MCF 10A (cell line): ENCODE data around the gene EDNRB. TPM values are rescaled to one million over a fixed set of nuclear protein-coding genes. Genes with fewer than 3 reads are reported as not detected.

ENCODE experiments used
- BruUV-seq: library from RNA; stranded (reverse); fragments of 400-500 nt; replicated peaks from 2 replicates; lab custom pipeline; 2021; lab: Mats Ljungman, UMichigan
- CTCF ChIA-PET: fragments of 300-600 bp; sonication (Branson Sonifier 250); formaldehyde crosslinking; extraction: SDS; loops from one replicate; lab custom pipeline; 2021; ENCODE audit warnings: antibody characterized with exemption, inconsistent platforms; lab: Yijun Ruan, JAX
- POLR2A ChIA-PET: fragments of 300-600, 350-650 bp; sonication (Branson Sonifier 250); formaldehyde crosslinking; extraction: SDS; loops from one replicate; lab custom pipeline; 2020; ENCODE audit warnings: antibody characterized with exemption, inconsistent platforms; lab: Yijun Ruan, JAX
- DNase-seq: peaks from one replicate; pipeline ENCODE4 v3.0.0-alpha.2; 2018; ENCODE audit not compliant: unreplicated experiment
- H3K27ac Mint-ChIP-seq: one replicate; pipeline ENCODE4 v1.8.0; 2022; ENCODE audit warnings: mild to moderate bottlenecking, low read depth, mixed read lengths; ENCODE audit not compliant: unreplicated experiment
- H3K27me3 Mint-ChIP-seq: one replicate; pipeline ENCODE4 v1.8.0; 2022; ENCODE audit warnings: mixed read lengths; ENCODE audit not compliant: insufficient read depth, unreplicated experiment
- H3K36me3 Mint-ChIP-seq: one replicate; pipeline ENCODE4 v1.8.0; 2022; ENCODE audit warnings: mild to moderate bottlenecking, moderate library complexity, mixed read lengths; ENCODE audit not compliant: insufficient read depth, unreplicated experiment
- H3K4me1 Mint-ChIP-seq: one replicate; pipeline ENCODE4 v1.8.0; 2022; ENCODE audit warnings: mixed read lengths; ENCODE audit not compliant: insufficient read depth, unreplicated experiment
- H3K4me3 Mint-ChIP-seq: one replicate; pipeline ENCODE4 v1.8.0; 2022; ENCODE audit warnings: mild to moderate bottlenecking, moderate library complexity, mixed read lengths; ENCODE audit not compliant: unreplicated experiment
- H3K9me3 Mint-ChIP-seq: one replicate; pipeline ENCODE4 v1.8.0; 2022; ENCODE audit warnings: mixed read lengths; ENCODE audit not compliant: unreplicated experiment
- CTCF ChIP-seq: fragments of 200-600 bp; IDR thresholded peaks from one replicate; pipeline ENCODE4 v1.8.0; 2022; ENCODE audit warnings: antibody characterized with exemption, mild to moderate bottlenecking; ENCODE audit not compliant: unreplicated experiment
- intact Hi-C: fragments of 100-400 bp; cut with micrococcal nuclease; formaldehyde crosslinking; loops from 2 replicates; pipeline ENCODE4 v1.14.1; 2022
- total RNA-seq: library from RNA; stranded (reverse); gene quantifications from 2 replicates; pipeline ENCODE4 v1.2.3, GENCODE V29; 2022

The EDNRB gene
- total RNA-seq, 1 experiment from 2014 or later: not detected

- H3K36me3 Mint-ChIP-seq: no peaks in the 10 kb centered on the region
- no peaks in the 10 kb centered on the region for H3K4me1 Mint-ChIP-seq
- no peak overlapping the region for H3K27ac Mint-ChIP-seq
- ChIA-PET POLR2A (interaction anchor here (0.6 kb wide), 1 partner anchor 27 kb away, joined by 3 read pairs; no protein-coding TSS in a partner anchor), CTCF (no interaction called here)
- intact Hi-C loops: no loop called here
- TF ChIP-seq CTCF: no peak
- DNase-seq: no peak
- BruUV-seq: no TSS peak
- peaks cover 11% of the 10 kb centered on the region for H3K27me3 Mint-ChIP-seq
- H3K9me3 Mint-ChIP-seq: no peaks in the 10 kb centered on the region
- no peak overlapping the region for H3K4me3 Mint-ChIP-seq
Measured at GRCh38 chr13:77908531-77908930, 10.1 kb downstream of the EDNRB start.

GRCh38 chr13:77907666-77908341, 10.8 kb downstream of the EDNRB start:
- Mint-ChIP-seq H3K27me3 (peaks cover 11% of the 10 kb centered on the region), H3K4me1 (no peaks in the 10 kb centered on the region), H3K36me3 (no peaks in the 10 kb centered on the region), H3K27ac (no peak overlapping the region), H3K9me3 (peaks cover 1% of the 10 kb centered on the region), H3K4me3 (no peak overlapping the region)
- ChIA-PET POLR2A (no interaction called here), CTCF (no interaction called here)
- intact Hi-C loops: no loop called here
- DNase-seq: no peak
- no peak for TF ChIP-seq CTCF
- BruUV-seq: no TSS peak

GRCh38 chr13:77904031-77904430, 14.6 kb downstream of the EDNRB start:
- no peak overlapping the region for H3K4me3 Mint-ChIP-seq
- BruUV-seq: no TSS peak
- no peak for DNase-seq

More at GRCh38 chr13:77904031-77904430, 14.6 kb downstream of the EDNRB start:
- Mint-ChIP-seq H3K36me3 (no peaks in the 10 kb centered on the region), H3K4me1 (no peaks in the 10 kb centered on the region), H3K27ac (no peak overlapping the region), H3K27me3 (no peaks in the 10 kb centered on the region), H3K9me3 (peaks cover 11% of the 10 kb centered on the region)
- intact Hi-C loops: no loop called here
- POLR2A ChIA-PET: interaction anchor here (0.5 kb wide), 1 partner anchor 284 kb away, joined by 3 read pairs; no protein-coding TSS in a partner anchor
- no peak for TF ChIP-seq CTCF
- CTCF ChIA-PET: interaction anchor here (1.0 kb wide), 1 partner anchor 218 kb away, joined by 3 read pairs; no protein-coding TSS in a partner anchor
